Cardiac fibroblast (primary cell): Measurements from ENCODE around the gene MARF1.

Source experiments
- DNase-seq, 2 donors: peaks; one replicate each; pipeline versions ENCODE4 v3.0.0 to v3.0.0-alpha.2; 2010; ENCODE audit warnings: low read depth in 2 of 2
- H3K4me3 ChIP-seq, 2 donors: replicated peaks in 1 of 2; 1 replicate in 1 of 2; 2 replicates in 1 of 2; pipeline ENCODE4 v1.5.1; 2011; ENCODE audit warnings: low read depth in 2 of 2, low read length in 2 of 2, mild to moderate bottlenecking in 2 of 2, moderate library complexity in 1 of 2
- TF ChIP-seq, protein P1 (sequence below): IDR thresholded peaks from one replicate; pipeline ENCODE4 v1.5.1; 2011; ENCODE audit warnings: low read depth, mild to moderate bottlenecking, low read length, inconsistent platforms

The MARF1 gene

DNA sequence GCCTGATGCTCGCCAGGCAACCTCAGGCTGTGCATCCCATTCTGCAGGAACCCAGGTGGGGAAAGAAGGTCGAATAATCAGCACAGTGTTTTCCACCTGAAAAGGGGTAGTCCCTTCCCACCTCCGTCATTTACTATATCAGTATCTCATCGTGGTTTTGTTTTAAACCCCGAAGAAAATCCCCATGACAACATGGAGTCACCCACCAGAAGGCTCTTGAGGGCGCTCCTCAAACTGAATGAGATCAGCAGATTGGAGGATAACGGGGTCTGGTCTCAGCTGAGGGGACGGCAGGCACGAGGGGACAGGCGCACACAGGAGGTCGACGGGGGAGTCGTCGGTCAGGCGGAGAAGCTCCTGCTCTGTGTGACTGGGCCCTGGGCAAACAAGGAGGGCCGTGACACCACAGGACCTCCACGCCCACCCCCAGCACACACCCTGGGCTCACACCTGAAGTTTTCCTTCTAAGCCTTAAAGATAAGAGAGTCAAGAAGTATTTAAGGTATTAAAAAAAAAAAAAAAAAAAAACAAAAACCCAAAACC, 44.2 kb downstream of the MARF1 start:
- no peak for DNase-seq
- H3K4me3 ChIP-seq, result no peak overlapping the region
- TF ChIP-seq, protein P1, sequence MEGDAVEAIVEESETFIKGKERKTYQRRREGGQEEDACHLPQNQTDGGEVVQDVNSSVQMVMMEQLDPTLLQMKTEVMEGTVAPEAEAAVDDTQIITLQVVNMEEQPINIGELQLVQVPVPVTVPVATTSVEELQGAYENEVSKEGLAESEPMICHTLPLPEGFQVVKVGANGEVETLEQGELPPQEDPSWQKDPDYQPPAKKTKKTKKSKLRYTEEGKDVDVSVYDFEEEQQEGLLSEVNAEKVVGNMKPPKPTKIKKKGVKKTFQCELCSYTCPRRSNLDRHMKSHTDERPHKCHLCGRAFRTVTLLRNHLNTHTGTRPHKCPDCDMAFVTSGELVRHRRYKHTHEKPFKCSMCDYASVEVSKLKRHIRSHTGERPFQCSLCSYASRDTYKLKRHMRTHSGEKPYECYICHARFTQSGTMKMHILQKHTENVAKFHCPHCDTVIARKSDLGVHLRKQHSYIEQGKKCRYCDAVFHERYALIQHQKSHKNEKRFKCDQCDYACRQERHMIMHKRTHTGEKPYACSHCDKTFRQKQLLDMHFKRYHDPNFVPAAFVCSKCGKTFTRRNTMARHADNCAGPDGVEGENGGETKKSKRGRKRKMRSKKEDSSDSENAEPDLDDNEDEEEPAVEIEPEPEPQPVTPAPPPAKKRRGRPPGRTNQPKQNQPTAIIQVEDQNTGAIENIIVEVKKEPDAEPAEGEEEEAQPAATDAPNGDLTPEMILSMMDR, result no peak

DNA sequence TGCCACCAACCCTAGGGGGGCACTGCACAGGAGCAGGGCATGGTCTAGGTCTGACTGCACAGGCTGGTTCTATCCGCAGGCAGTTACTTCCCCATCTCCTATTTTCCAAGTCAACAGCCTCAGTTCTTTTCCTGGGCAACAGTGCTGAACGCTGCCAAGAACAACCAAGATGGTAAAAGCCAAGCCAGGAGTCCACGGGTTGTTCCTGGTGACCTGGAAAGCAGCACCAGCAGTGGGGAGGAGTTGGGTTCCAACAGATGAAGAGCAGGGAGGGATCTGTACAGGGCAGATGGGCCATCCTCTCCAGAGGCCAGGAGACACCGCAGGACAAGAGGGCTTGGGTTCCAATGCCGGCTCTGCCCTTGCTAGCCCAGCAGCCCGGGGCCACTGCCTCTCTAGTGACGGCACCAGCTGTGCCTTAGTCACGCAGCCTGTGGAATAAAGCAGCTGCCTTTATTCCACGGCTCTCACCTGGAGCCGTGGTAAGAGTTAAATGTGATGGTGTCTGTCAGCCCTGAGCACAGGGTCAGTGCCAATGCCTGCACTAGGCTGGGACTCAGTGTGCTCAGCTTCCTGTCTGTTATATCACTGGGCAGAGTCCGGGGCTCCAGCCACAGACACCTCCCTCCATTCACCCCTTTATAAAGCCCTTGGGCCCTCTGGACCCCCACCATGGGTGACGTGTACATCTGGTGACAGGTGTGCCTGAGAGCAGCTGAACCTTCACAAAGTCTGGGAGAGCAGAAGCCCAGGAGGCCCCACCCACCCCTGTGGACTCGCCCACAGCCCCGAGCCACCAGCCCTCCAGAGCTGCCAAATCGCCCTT, 44.9 kb downstream of the MARF1 start:
- DNase-seq, result no peak
- TF ChIP-seq, protein P1, result no peak

DNA sequence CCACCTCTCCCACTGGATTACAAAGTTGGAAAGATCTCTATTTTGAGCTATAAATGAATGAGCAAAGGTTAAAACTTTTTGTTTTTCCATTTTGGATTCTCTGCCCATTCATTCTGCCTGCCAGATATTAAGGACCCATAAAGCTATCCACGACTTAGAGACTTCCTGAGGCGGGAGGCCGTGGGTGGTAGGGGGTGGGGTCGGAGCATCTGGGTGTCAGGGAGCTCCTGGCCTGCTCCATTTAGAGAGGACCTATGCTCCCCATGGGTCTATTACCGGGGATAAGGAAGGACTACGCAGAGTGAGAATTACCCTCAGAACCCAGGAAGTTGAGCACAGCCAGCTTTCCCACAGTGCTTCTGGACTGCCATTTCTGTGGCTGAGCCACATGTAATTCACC, 45.8 kb downstream of the MARF1 start:
- DNase-seq, result no peak
- H3K4me3 ChIP-seq, result no peak overlapping the region
- TF ChIP-seq, protein P1, result no peak

More for the DNA sequence above, 44.9 kb downstream of the MARF1 start:
- no peak overlapping the region for H3K4me3 ChIP-seq

DNA sequence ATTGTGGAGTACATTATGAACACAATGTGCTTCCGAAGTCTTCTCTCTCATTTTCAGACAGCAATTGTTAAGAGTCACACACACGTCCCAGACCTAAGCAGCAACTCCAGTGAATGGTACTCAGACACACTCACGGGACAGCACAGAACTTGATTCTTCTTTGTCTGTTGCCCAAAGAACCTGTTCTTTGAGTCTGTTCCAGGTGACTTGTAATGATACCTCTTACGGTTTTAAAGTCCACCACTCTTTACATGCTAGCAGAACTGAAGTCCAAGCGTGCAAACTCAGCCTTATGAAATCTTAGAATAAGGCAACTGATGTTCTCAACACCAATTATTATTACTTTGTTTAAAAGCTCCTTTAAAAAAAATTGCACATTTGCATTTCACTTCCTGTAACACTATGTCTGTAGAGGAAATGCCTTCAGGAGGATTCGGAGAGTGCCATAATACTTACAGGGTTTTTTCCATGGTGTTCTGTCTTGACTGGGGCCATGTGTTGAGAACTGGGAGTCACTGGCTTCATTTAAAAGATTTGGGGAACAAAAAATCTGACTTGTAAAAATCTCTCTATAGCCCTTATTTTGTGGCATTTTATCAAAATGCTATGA, 48.1 kb downstream of the MARF1 start:
- TF ChIP-seq, protein P1, result no peak
- no peak for DNase-seq
- no peak overlapping the region for H3K4me3 ChIP-seq

DNA sequence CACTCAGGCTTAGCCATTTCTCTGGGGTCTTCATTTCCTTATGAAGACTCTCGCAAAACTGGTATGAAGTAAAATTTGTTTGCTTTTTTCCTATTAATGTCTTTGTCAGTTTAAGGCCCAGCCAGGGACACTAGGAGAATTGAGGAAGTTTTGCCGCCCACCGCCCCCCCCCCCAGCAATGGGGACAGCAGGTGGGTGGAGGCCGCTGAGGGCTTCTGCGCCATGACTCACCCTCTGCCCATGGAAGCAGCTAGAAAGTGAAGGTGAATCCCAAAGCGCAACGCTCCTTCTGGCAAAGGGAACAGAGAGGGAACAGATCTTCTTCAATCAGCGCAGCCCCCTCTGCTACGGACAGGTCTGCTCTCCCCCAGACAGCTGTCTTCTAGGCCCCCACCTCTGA, 49.7 kb downstream of the MARF1 start:
- no peak overlapping the region for H3K4me3 ChIP-seq
- no peak for DNase-seq
- TF ChIP-seq, protein P1, result no peak

DNA sequence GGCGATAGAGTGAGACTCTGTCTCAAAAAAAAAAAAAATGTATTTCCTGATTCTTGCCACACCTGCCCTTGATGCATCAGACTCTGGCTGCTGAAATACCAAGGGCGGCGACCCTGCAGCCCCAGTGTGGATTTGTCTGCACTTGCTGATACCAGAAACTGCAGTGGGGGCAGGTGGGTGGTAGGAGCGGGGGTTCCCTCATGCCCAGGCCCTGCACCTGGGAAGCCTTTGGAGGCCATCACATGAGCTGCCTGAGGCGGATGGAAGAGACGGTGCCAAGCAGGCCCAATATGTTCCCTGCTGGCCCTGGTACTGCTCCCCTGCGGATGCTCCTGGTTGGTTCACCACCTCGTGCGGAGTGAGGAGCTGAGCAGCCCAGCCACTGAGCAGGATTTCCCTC, 50.6 kb downstream of the MARF1 start:
- TF ChIP-seq, protein P1, result no peak
- DNase-seq, result no peak
- H3K4me3 ChIP-seq, result no peak overlapping the region
